CD4-positive, alpha-beta T cell treated with Interleukin-6 at 100 ng/mL for 8 hours (primary cell): ENCODE measurements around the gene SWAP70.
"Not testable (repeated sequence)": the region's sequence is repeated elsewhere in the genome, so short reads cannot be mapped to it uniquely, and the experiment has no call there.

Source experiments
- DNase-seq: peaks from one replicate; pipeline ENCODE4 v3.0.0-alpha.2; 2020; ENCODE audit warnings: mixed read lengths, low spot score

SWAP70 gene

GRCh38 chr11:9722023-9722422, 58.1 kb downstream of the SWAP70 start:
- no peak for DNase-seq

DNA sequence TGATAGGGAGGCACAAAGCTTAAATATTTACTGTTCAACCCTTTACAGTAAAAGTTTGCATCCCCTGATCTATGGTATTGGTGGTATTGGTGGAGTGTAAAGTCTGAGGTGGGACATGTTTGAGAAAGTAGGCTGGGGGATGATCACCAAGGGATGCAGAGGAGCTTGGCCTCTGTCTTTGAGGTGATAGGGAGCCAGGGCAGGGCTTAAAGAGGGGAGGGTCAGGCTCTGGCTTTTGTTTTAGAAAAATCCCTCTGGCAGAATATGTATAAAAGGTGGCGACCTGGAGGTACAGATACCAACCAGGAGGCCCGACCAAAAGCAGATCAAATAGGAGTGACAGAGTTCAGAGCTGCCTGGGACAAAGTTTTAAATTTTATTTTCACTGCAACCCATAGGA, 59.0 kb downstream of the SWAP70 start:
- DNase-seq: no peak

- DNase-seq: no peak
These were observed 62.6 kb downstream of the SWAP70 start for GRCh38 chr11:9726321-9727022.

DNA sequence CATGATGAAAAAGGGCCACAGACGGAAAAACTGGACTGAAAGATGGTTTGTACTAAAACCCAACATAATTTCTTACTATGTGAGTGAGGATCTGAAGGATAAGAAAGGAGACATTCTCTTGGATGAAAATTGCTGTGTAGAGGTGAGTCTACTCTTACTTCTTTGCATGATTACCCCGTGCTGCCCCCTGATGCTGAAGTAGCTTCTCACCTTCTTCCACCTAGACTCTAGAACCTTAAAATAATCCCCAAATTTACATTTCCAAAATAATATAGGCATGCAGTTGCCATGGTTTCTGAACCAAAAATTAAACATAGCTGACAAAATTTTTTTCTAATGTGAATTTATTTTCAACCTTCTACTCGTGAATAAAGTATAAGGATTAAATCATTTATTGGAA, 64.2 kb downstream of the SWAP70 start:
- DNase-seq: no peak

DNA sequence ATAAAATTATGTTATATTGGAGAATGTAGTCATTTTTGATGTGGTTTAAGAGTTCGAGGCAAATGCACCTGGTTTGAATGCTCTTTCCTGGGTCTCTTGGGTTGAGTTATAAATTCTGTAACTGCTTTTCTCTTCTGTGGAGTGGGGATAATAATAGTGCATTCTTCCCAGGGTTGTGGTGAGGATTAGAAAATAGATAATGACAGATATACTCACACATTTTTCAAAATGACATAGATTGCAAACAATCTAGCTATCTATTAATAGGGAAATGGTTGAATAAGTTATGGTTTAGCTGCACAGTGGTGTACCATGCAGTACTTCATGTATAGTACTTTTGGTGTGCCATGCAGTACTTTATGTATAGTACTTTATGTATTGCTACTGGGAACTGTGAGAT, 67.4 kb downstream of the SWAP70 start:
- DNase-seq: no peak

GRCh38 chr11:9732453-9732852, 68.6 kb downstream of the SWAP70 start:
- no peak for DNase-seq

DNA sequence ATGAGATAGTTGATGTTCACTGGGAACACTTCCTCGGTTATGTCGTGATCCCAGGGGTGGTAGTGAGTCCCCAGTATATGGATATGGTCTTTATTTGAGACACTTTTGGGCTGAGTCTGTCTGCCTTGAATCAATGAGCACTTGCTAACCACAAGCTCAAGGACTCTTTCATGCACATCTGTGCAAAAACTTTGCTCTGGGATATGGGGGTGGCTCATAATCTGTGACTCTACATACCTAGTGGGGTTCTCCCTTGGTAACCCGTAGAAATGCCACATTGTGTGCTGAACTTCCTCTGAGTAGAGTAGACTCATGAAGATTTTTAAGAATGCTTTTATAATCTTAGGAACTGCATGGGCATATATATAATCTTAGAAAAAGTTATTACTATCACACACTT, 69.3 kb downstream of the SWAP70 start:
- no peak for DNase-seq

DNA sequence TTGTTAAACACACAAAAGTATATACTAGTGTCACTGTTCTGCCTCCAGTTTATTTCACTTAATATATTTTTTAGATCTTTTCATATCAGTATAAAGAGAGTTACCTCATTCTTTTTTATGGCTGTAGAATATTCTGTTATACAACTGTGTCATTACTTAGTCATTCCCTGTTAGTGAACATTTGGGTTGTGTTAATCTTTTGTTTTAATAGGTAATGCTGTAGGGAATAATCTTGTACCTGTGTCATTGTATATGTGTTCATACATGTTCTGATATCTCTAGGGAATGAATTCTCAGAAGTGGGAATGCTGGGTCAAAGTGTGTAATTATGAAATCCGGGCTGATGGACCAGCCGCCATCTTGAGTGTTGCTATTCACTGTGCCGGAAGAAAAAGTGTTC, 71.4 kb downstream of the SWAP70 start:
- no peak for DNase-seq

DNA sequence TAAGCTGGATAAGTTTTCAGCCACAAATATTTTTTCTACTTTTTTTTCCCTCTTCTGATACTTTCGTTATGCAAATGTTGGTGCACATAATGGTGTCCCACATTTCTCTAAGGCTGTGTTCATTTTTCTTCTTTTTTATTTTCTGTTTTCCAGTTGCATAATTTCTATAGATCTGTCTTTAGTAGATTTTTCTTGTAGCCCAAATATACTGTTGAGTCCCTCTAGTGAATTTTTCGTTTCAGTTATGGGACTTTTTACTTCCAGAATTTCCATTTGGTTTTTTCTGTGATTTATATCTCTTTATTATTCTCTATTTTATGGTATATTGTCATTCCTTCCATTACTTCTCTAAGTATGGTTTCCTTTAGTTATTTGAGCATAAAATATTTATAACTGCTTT, 72.0 kb downstream of the SWAP70 start:
- DNase-seq: no peak

GRCh38 chr11:9736365-9736764, 72.5 kb downstream of the SWAP70 start:
- DNase-seq: no peak

DNA sequence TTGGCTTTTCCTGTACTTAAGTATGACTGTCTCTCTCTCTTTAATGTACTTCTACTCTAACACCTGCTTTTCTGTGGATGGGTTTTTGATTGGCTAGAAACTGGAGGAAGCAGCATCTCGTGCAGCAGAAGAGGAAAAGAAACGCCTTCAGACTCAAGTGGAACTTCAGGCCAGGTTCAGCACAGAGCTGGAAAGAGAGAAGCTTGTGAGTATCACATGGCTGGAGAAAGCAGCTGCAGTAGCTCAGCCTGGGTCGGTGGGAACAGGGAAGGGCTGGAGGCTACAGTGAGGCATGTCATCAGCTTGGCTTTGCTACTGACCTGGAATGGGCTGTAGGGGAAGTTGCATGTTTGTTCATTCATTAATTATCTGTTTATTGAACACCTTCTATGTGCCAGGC, 74.2 kb downstream of the SWAP70 start:
- DNase-seq: no peak

DNA sequence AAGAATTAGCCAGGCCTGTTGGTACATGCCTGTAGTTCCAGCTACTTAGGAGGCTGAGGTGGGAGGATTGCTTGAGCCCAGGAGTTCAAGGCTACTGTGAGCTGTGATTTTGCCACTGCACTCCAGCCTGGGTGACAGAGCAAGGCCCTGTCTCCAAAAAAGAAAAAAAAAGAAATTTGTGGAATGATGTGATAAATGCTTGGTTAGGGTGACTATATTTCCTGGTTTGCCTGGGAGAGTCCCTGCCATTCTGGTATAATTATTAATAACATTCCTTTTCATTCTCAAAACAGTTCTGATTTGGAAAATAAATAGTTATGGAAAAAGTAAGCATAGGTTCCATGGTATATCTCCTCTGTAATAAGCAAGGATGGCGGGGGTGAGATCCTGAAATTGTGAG, 74.8 kb downstream of the SWAP70 start:
- DNase-seq: no peak

- DNase-seq: no peak
These were observed 75.4 kb downstream of the SWAP70 start for GRCh38 chr11:9739123-9739900.

DNA sequence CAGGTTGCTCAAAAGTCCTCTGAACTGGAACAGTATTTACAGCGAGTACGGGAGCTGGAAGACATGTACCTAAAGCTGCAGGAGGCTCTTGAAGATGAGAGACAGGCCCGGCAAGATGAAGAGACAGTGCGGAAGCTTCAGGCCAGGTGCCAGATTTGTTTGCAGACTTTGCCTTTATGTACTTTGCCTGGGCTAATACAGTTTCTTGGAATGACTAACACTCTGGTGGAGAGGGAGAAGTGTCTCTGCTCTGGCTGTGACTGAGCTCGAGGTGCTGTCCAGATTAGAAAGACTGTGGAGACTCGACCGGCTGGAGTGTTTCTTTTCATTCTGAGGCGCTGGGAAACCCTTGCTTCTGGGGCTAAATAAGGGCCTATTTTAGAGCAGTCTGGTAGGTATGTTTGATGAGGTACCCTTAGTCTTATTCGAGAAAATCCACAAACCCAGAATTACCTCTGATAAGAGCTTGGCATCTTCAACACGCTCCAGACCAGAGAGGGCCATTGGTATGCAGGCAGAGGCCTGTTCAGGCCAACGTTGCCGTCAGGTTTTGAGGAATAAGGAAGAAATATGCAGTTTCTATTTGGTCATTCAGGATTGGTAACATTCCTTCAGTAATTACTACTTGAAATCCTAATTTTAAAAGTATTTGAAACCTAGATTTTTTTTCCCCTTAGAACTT, 76.5 kb downstream of the SWAP70 start:
- DNase-seq: no peak

GRCh38 chr11:9741260-9741659, 77.4 kb downstream of the SWAP70 start:
- DNase-seq: no peak

GRCh38 chr11:9743512-9743911, 79.6 kb downstream of the SWAP70 start:
- DNase-seq: not testable (repeated sequence)

GRCh38 chr11:9745411-9746211, 81.7 kb downstream of the SWAP70 start:
- no peak for DNase-seq

GRCh38 chr11:9747229-9747628, 83.4 kb downstream of the SWAP70 start:
- no peak for DNase-seq

GRCh38 chr11:9747828-9748227, 84.0 kb downstream of the SWAP70 start:
- no peak for DNase-seq

DNA sequence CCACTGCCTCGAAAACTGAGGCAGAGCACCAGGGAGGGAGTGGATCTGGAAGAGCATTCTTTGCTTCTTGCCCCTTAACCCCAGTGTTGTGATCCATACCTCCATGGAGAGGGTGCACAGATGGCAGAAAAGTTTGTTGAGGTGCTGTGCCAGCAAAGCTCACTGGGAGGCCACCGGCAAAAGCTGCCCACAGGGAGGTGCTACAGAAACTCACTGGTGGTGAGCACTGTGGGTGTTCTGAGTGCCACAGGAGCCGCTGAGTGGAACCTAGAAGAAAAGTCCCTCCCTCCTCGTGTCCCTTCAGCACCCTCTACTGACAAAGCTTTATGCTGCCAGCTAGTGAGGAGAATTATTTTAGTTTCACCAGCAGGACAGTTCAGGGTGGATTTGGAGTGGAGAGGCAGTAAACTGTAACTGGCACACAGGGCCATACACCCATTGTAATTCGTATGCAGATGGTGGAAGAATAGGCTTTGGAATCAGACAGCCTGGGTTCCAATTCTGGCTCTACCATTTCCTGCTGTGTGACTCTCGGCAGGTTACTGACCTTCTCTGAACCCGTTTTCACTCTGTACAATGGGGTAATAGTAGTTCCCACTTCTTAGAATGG, 84.6 kb downstream of the SWAP70 start:
- peak; percentile 58 for DNase-seq

GRCh38 chr11:9750551-9750950, 86.7 kb downstream of the SWAP70 start:
- no peak for DNase-seq

DNA sequence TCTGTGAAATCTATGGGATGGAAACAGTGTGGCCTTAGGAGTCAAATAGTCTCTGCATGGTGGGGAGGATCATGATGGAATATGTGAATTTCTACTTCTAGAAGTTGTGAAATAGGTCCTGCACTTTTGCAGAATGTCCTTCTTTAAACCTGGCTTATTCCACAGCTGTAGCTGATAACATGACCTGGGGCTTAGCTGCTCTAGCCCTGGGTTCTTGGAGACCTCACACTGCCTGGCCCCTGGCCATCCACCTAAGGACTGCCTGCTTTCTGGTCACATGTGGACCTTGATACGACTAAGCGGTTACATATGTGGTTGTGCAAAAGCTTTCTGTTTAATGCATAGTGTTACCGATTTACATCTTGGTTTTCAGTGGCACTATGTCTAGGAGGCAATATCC, 88.2 kb downstream of the SWAP70 start:
- DNase-seq: no peak
